Keratinocyte (primary cell): Measurements from ENCODE around the gene REV3L.

Source experiments
- EZH2 ChIP-seq: IDR thresholded peaks from one replicate; pipeline ENCODE4 v1.6.1; 2012; ENCODE audit warnings: inconsistent platforms, mild to moderate bottlenecking, low read length, moderate library complexity
- TF ChIP-seq, protein P1 (sequence below), 3 experiments: IDR thresholded peaks in 1 of 3; conservative IDR thresholded peaks in 1 of 3; optimal IDR thresholded peaks in 1 of 3; 2 replicates in 2 of 3; 3 replicates in 1 of 3; pipeline versions ENCODE3 to v1.5.1; 2011; ENCODE audit warnings: low read length in 3 of 3, mild to moderate bottlenecking in 3 of 3, moderate library complexity in 2 of 3, control low read depth in 1 of 3, inconsistent platforms in 1 of 3; ENCODE audit not compliant: insufficient read depth in 2 of 3; ENCODE audit errors: extremely low read depth in 1 of 3

DNA sequence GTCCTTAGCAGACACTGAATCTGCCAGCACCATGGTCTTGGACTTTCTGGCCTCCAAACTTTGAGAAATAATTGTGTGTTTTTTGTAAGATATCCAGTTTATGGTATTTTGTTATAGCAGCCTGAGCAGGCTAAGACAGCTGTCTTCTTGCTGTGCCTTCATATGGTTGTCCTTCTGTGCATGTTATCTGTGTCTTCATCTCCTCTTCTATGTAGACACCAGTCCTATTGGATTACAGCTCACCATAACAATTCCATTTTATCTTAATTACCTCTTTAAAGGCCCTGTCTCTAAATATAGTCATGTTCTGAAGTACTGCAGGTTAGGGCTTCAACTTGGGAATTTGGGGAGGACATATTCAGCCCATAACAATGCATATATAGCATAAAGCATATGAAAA is 44.3 kb upstream of the REV3L start:
- TF ChIP-seq, protein P1, sequence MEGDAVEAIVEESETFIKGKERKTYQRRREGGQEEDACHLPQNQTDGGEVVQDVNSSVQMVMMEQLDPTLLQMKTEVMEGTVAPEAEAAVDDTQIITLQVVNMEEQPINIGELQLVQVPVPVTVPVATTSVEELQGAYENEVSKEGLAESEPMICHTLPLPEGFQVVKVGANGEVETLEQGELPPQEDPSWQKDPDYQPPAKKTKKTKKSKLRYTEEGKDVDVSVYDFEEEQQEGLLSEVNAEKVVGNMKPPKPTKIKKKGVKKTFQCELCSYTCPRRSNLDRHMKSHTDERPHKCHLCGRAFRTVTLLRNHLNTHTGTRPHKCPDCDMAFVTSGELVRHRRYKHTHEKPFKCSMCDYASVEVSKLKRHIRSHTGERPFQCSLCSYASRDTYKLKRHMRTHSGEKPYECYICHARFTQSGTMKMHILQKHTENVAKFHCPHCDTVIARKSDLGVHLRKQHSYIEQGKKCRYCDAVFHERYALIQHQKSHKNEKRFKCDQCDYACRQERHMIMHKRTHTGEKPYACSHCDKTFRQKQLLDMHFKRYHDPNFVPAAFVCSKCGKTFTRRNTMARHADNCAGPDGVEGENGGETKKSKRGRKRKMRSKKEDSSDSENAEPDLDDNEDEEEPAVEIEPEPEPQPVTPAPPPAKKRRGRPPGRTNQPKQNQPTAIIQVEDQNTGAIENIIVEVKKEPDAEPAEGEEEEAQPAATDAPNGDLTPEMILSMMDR (optimal IDR thresholded peaks at IDR 0.05 in 1 of 3, IDR thresholded peaks at IDR 0.05 in 1 of 3, conservative IDR thresholded peaks at IDR 0.05 in 1 of 3; ENCODE audit: extremely low read depth in 1 of 3, insufficient read depth in 2 of 3, low read length in 3 of 3): no peak
- TF ChIP-seq EZH2: no peak
